Measurements from ENCODE around the gene SPDYE4. TPM values are rescaled to one million over a fixed set of nuclear protein-coding genes. Genes with fewer than 3 reads are reported as not detected.

SPDYE4 gene
- total and polyA plus RNA-seq, 2 experiments from 2014 or later = not detected

DNA sequence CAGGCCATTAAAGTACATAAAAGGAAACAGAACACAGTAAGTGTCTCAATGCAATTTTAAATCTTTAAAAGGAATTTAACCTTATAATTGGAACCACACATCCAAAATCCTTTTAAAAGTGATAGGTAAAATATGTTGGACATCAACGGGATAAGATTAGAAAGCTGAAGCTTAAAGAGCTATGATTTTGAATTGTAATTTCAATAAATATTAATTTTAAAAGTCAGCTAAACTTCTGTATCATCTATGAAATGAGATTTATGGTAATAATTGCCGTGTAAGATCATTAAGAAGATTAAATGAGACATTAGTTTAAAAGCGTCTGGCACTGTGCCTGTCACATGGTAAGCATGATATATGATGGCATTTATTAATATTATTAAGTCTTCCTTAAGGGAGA, 45.0 kb downstream of the SPDYE4 start:
- TF ChIP-seq EZH2phosphoT487 (IDR thresholded peaks at IDR 0.05; ENCODE audit: unreplicated experiment) = no peak
- TF ChIP-seq ZNF331 (CRISPR knock-in tag; IDR thresholded peaks at IDR 0.05; ENCODE audit: low read depth) = no peak
- TF ChIP-seq ZNF114 (CRISPR knock-in tag; IDR thresholded peaks at IDR 0.05) = no peak
- TF ChIP-seq STAT1 (IDR thresholded peaks at IDR 0.05; ENCODE audit: unreplicated experiment) = no peak
- TF ChIP-seq, protein P1, sequence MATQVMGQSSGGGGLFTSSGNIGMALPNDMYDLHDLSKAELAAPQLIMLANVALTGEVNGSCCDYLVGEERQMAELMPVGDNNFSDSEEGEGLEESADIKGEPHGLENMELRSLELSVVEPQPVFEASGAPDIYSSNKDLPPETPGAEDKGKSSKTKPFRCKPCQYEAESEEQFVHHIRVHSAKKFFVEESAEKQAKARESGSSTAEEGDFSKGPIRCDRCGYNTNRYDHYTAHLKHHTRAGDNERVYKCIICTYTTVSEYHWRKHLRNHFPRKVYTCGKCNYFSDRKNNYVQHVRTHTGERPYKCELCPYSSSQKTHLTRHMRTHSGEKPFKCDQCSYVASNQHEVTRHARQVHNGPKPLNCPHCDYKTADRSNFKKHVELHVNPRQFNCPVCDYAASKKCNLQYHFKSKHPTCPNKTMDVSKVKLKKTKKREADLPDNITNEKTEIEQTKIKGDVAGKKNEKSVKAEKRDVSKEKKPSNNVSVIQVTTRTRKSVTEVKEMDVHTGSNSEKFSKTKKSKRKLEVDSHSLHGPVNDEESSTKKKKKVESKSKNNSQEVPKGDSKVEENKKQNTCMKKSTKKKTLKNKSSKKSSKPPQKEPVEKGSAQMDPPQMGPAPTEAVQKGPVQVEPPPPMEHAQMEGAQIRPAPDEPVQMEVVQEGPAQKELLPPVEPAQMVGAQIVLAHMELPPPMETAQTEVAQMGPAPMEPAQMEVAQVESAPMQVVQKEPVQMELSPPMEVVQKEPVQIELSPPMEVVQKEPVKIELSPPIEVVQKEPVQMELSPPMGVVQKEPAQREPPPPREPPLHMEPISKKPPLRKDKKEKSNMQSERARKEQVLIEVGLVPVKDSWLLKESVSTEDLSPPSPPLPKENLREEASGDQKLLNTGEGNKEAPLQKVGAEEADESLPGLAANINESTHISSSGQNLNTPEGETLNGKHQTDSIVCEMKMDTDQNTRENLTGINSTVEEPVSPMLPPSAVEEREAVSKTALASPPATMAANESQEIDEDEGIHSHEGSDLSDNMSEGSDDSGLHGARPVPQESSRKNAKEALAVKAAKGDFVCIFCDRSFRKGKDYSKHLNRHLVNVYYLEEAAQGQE (IDR thresholded peaks at IDR 0.05; ENCODE audit: unreplicated experiment) = no peak
- no peak for TF ChIP-seq CREB1 (CRISPR knock-in tag; IDR thresholded peaks at IDR 0.05; ENCODE audit: low read depth)
- TF ChIP-seq JUNB (IDR thresholded peaks at IDR 0.05; ENCODE audit: unreplicated experiment) = no peak
- Mint-ChIP-seq H3K4me3 (no peak overlapping the region), H3K36me3 (ENCODE audit: low read depth) (no peaks in the 10 kb centered on the region), H3K27me3 (ENCODE audit: insufficient read depth, low read depth, poor library complexity) (peaks cover 7% of the 10 kb centered on the region), H3K4me1 (no peaks in the 10 kb centered on the region), H3K9me3 (0 out of 3 replicates have a peak, but pooled peaks cover 4% of the 10 kb centered on the region), H3K27ac (no peak overlapping the region)
- DNase-seq (ENCODE audit: low spot score) (no peak), ATAC-seq (no peak)
- no peaks in the 10 kb centered on the region for H4K20me1 ChIP-seq (replicated peaks; ENCODE audit: insufficient read depth)
- H3K4me3 ChIP-seq = no peak overlapping the region
- no peaks in the 10 kb centered on the region for H3K79me2 ChIP-seq (replicated peaks; ENCODE audit: insufficient read depth)
- no peak overlapping the region for H2AFZ ChIP-seq
- H3K27ac ChIP-seq (ENCODE audit: low read depth) = no peak overlapping the region
- H3K4me2 ChIP-seq = no peak overlapping the region
- H3F3A ChIP-seq (replicated peaks; ENCODE audit: low read depth) = no peaks in the 10 kb centered on the region
- H3K4me1 ChIP-seq (ENCODE audit: insufficient read depth) = no peaks in the 10 kb centered on the region
- no peaks in the 10 kb centered on the region for H3K27me3 ChIP-seq (ENCODE audit: insufficient read depth)
- H3K9me2 ChIP-seq (ENCODE audit: insufficient read depth) = no peaks in the 10 kb centered on the region
- H3K36me3 ChIP-seq (ENCODE audit: insufficient read depth) = no peaks in the 10 kb centered on the region

DNA sequence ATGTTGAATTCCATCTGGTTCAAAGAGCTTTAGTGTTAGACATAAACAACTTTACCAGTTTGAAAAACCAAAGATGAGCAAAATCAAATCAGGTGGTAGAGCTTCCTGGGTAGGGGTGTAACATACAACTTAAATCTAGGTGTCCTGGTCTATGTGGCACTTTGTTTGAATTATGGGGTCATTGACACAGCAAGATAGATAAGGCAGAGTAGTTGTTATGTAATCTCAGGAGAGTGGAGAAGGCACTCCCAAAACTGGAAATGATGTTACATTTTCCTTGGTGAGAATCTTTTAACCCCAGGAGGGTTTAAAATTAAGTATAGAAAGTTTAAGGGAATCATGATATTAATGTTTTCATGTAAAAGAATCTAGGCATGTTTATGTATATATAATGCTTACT, 45.6 kb downstream of the SPDYE4 start:
- Histone ChIP-seq H4K20me1 (replicated peaks; ENCODE audit: insufficient read depth) (no peaks in the 10 kb centered on the region), H3K9me2 (ENCODE audit: insufficient read depth) (no peaks in the 10 kb centered on the region), H3K4me3 (no peak overlapping the region), H3K27me3 (ENCODE audit: insufficient read depth) (no peaks in the 10 kb centered on the region), H3K27ac (ENCODE audit: low read depth) (no peak overlapping the region), H3F3A (replicated peaks; ENCODE audit: low read depth) (no peaks in the 10 kb centered on the region), H3K36me3 (ENCODE audit: insufficient read depth) (no peaks in the 10 kb centered on the region), H3K79me2 (replicated peaks; ENCODE audit: insufficient read depth) (no peaks in the 10 kb centered on the region), H3K4me2 (no peak overlapping the region), H3K4me1 (ENCODE audit: insufficient read depth) (no peaks in the 10 kb centered on the region), H2AFZ (no peak overlapping the region)
- 0 out of 3 replicates have a peak, but pooled peaks cover 4% of the 10 kb centered on the region for H3K9me3 Mint-ChIP-seq
- no peak for ATAC-seq
- DNase-seq (ENCODE audit: low spot score) = no peak
- H3K4me1 Mint-ChIP-seq = no peaks in the 10 kb centered on the region
- no peak overlapping the region for H3K4me3 Mint-ChIP-seq
- H3K27ac Mint-ChIP-seq = no peak overlapping the region
- H3K27me3 Mint-ChIP-seq (ENCODE audit: insufficient read depth, low read depth, poor library complexity) = peaks cover 7% of the 10 kb centered on the region
- H3K36me3 Mint-ChIP-seq (ENCODE audit: low read depth) = no peaks in the 10 kb centered on the region
- TF ChIP-seq EZH2 (IDR thresholded peaks at IDR 0.05; ENCODE audit: low read depth, unreplicated experiment) (no peak), JUNB (IDR thresholded peaks at IDR 0.05; ENCODE audit: unreplicated experiment) (no peak), ZNF114 (CRISPR knock-in tag; IDR thresholded peaks at IDR 0.05) (no peak), NANOG (IDR thresholded peaks at IDR 0.05; ENCODE audit: borderline replicate concordance) (no peak), EZH2phosphoT487 (IDR thresholded peaks at IDR 0.05; ENCODE audit: unreplicated experiment) (no peak), STAT1 (IDR thresholded peaks at IDR 0.05; ENCODE audit: unreplicated experiment) (no peak)
- TF ChIP-seq, protein P1 (IDR thresholded peaks at IDR 0.05; ENCODE audit: unreplicated experiment) = no peak
- TF ChIP-seq, protein P2, sequence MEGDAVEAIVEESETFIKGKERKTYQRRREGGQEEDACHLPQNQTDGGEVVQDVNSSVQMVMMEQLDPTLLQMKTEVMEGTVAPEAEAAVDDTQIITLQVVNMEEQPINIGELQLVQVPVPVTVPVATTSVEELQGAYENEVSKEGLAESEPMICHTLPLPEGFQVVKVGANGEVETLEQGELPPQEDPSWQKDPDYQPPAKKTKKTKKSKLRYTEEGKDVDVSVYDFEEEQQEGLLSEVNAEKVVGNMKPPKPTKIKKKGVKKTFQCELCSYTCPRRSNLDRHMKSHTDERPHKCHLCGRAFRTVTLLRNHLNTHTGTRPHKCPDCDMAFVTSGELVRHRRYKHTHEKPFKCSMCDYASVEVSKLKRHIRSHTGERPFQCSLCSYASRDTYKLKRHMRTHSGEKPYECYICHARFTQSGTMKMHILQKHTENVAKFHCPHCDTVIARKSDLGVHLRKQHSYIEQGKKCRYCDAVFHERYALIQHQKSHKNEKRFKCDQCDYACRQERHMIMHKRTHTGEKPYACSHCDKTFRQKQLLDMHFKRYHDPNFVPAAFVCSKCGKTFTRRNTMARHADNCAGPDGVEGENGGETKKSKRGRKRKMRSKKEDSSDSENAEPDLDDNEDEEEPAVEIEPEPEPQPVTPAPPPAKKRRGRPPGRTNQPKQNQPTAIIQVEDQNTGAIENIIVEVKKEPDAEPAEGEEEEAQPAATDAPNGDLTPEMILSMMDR (conservative IDR thresholded peaks at IDR 0.05; ENCODE audit: low read depth in 2 of 2) = no peak
